ENCODE measurements around the gene NGRN.

NGRN gene

GRCh38 chr15:90305932-90306331, 40.5 kb downstream of the NGRN start:
- H3F3A ChIP-seq (ENCODE audit: insufficient read depth, low read length) = no peaks in the 10 kb centered on the region
- no peaks in the 10 kb centered on the region for H3K9me2 ChIP-seq (ENCODE audit: low read depth, low read length)
- no peaks in the 10 kb centered on the region for H3K79me2 ChIP-seq (ENCODE audit: insufficient read depth, low read length)
- no peak overlapping the region for H3K4me2 ChIP-seq (ENCODE audit: low read length)
- H2AFZ ChIP-seq (ENCODE audit: low read length) = no peak overlapping the region
- no peaks in the 10 kb centered on the region for H3K9me3 ChIP-seq (ENCODE audit: low read length)
- H3K4me1 ChIP-seq (ENCODE audit: insufficient read depth, low read length, severe bottlenecking) = peaks cover 6% of the 10 kb centered on the region
- H3K27ac ChIP-seq (ENCODE audit: low read depth, low read length, poor library complexity, severe bottlenecking) = no peak overlapping the region
- H3K36me3 ChIP-seq (ENCODE audit: insufficient read depth, low read length) = no peaks in the 10 kb centered on the region
- no peaks in the 10 kb centered on the region for H3K27me3 ChIP-seq (ENCODE audit: insufficient read depth, low read length)
- TF ChIP-seq EZH2 (IDR thresholded peaks at IDR 0.05; ENCODE audit: borderline replicate concordance, low read length) = no peak
- TF ChIP-seq CTCF (IDR thresholded peaks at IDR 0.05; ENCODE audit: low read length) = no peak
- no peak overlapping the region for H3K4me3 ChIP-seq (ENCODE audit: low read depth, low read length, poor library complexity, severe bottlenecking)
- no peaks in the 10 kb centered on the region for H4K20me1 ChIP-seq (ENCODE audit: insufficient read depth, low read length)
- no peak overlapping the region for H3K9ac ChIP-seq (ENCODE audit: low read length)

- Histone ChIP-seq H3K4me2 (ENCODE audit: low read length) (no peak overlapping the region), H3K36me3 (ENCODE audit: insufficient read depth, low read length) (no peaks in the 10 kb centered on the region), H3K4me3 (ENCODE audit: low read depth, low read length, poor library complexity, severe bottlenecking) (no peak overlapping the region), H3K4me1 (ENCODE audit: insufficient read depth, low read length, severe bottlenecking) (no peaks in the 10 kb centered on the region), H3K9me2 (ENCODE audit: low read depth, low read length) (no peaks in the 10 kb centered on the region), H3F3A (ENCODE audit: insufficient read depth, low read length) (no peaks in the 10 kb centered on the region), H4K20me1 (ENCODE audit: insufficient read depth, low read length) (no peaks in the 10 kb centered on the region), H2AFZ (ENCODE audit: low read length) (no peak overlapping the region), H3K27me3 (ENCODE audit: insufficient read depth, low read length) (no peaks in the 10 kb centered on the region), H3K79me2 (ENCODE audit: insufficient read depth, low read length) (no peaks in the 10 kb centered on the region), H3K27ac (ENCODE audit: low read depth, low read length, poor library complexity, severe bottlenecking) (no peak overlapping the region), H3K9ac (ENCODE audit: low read length) (no peak overlapping the region), H3K9me3 (ENCODE audit: low read length) (no peaks in the 10 kb centered on the region)
- TF ChIP-seq CTCF (IDR thresholded peaks at IDR 0.05; ENCODE audit: low read length) (no peak), EZH2 (IDR thresholded peaks at IDR 0.05; ENCODE audit: borderline replicate concordance, low read length) (no peak)
Observed at GRCh38 chr15:90306560-90306959, 41.1 kb downstream of the NGRN start.

GRCh38 chr15:90307661-90308060, 42.2 kb downstream of the NGRN start:
- Histone ChIP-seq H3K36me3 (ENCODE audit: insufficient read depth, low read length) (no peaks in the 10 kb centered on the region), H3K4me1 (ENCODE audit: insufficient read depth, low read length, severe bottlenecking) (no peaks in the 10 kb centered on the region), H3K9me3 (ENCODE audit: low read length) (no peaks in the 10 kb centered on the region), H3K9ac (ENCODE audit: low read length) (no peak overlapping the region), H2AFZ (ENCODE audit: low read length) (no peak overlapping the region), H4K20me1 (ENCODE audit: insufficient read depth, low read length) (no peaks in the 10 kb centered on the region), H3K27ac (ENCODE audit: low read depth, low read length, poor library complexity, severe bottlenecking) (no peak overlapping the region), H3K79me2 (ENCODE audit: insufficient read depth, low read length) (no peaks in the 10 kb centered on the region), H3K4me2 (ENCODE audit: low read length) (no peak overlapping the region), H3K4me3 (ENCODE audit: low read depth, low read length, poor library complexity, severe bottlenecking) (no peak overlapping the region), H3F3A (ENCODE audit: insufficient read depth, low read length) (no peaks in the 10 kb centered on the region), H3K9me2 (ENCODE audit: low read depth, low read length) (no peaks in the 10 kb centered on the region), H3K27me3 (ENCODE audit: insufficient read depth, low read length) (no peaks in the 10 kb centered on the region)
- no peak for TF ChIP-seq EZH2 (IDR thresholded peaks at IDR 0.05; ENCODE audit: borderline replicate concordance, low read length)
- TF ChIP-seq CTCF (IDR thresholded peaks at IDR 0.05; ENCODE audit: low read length) = no peak

Measured in OCI-LY1 (cell line).